GM19397 (cell line): Measurements from ENCODE around the gene TMEM222.
A peak's percentile ranks its signal among the peaks of the same experiment; 100 is the strongest.
"Not testable (repeated sequence)": the region's sequence is repeated elsewhere in the genome, so short reads cannot be mapped to it uniquely, and the experiment has no call there.

Source experiments
- ATAC-seq: cut with Tn5 transposase; IDR thresholded peaks from one replicate; pipeline ENCODE4 v1.9.1; 2021; ENCODE audit warnings: mild to moderate bottlenecking, moderate library complexity; ENCODE audit not compliant: unreplicated experiment

Gene TMEM222, protein sequence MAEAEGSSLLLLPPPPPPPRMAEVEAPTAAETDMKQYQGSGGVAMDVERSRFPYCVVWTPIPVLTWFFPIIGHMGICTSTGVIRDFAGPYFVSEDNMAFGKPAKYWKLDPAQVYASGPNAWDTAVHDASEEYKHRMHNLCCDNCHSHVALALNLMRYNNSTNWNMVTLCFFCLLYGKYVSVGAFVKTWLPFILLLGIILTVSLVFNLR

DNA sequence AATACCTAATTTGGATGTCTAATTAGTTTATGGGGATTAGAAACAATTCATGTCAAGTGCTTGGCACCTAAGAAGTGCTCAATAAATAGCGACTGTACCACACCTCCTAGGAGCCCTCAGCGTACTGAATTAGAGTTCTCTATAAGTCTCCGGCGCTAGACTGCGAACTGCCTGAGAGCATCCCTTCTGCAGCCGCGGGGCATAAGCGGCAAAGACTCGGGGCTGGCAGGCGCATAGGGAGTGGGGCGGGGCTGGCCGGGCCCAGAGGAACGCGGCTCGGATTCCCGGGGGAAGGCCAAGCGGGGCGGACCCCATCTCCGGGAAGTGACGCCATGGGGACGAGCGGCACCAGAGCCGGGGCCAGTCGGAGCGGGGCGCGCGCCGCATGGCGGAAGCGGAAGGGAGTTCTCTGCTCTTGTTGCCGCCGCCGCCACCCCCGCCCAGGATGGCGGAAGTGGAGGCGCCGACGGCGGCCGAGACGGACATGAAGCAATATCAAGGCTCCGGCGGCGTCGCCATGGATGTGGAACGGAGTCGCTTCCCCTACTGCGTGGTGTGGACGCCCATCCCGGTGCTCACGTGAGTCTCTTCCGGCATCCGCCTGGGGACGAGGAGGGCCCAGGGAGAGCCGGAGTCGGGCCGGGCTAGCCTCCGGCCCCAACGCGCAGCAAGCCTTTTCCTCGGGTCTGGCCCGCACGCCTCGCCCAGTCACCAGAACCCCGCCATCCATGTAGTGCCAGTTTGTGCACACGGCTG, at the start of gene TMEM222:
Gene TMEM222 (plus strand): TSS at position 351 of the 756 bp plus-strand sequence. CDS start 35 bp downstream, at position 386.
- peak; percentile 92 for ATAC-seq

DNA sequence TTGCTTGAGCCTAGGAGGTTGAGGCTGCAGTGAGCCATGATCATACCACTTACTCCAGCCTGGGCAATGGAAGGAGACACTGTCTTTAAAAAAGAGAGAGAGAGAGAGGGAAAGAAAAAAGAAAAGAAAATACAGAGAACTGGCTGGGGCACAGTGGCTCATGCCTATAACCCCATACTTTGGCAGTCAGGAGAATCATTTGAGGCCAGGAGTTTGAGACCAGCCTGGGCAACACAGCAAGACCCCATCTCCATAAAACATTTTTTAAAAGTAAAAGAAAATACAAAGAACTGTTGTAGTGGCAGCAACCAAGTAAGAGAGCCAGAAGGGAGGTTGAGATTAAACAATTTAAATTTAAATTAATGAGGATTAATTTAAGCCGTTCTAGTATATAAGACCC, 47.8 kb upstream of the TMEM222 start:
- no peak for ATAC-seq

DNA sequence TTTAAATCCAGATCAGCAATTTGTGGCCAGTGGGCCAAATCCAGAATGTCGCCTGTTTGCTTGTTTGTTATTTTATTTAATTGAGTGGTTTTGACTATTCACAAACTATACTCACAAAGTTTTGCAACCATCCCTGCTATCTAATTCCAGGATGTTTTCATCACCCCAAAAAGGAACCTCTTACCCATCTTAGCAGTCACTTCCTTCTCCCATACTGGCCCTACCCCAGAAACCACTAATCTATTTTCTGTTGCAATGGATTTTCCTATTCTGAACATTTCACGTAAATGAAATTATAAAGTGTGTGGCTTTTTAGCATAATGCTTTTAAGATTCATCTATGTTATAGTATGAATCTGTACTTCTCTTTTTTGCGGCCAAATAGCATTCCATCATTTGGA, 46.3 kb upstream of the TMEM222 start:
- no peak for ATAC-seq

DNA sequence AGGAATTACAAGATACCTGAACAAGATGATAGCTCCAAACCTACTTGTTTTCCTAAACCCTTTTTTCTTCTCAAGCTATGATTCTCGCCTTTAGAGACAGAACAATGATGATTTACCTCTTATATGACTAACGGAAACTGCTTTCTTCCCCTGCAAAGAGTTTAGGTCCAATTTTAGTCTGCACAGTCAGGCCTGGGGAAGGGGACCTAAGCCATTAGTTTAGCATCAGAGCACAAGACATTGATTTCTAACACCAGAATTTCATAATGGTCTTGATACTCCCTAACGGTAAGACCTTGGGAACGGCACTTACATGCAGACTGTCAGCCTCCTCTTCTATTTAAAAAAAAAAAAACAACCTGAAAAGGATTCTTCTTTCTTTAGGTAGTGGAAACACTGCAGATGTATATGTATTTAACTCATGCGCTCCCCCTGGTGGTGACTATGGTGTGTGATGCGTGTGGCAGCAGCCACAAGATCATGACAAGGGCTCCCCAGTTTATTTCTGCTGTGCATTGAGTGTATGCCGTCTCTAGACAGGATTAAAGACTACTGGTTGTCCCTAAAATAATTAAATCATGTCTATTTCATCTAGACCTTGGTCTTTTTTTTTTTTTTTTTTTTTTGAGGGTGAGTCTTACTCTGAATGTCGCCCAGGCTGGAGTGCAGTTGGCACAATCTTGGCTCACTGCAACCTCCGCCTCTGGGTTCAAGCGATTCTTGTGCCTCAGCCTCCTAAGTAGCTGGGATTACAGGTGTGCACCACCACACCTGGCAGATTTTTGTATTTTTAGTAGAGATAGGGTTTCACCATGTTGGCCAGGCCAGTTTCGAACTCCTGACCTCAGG, 37.3 kb upstream of the TMEM222 start:
- no peak for ATAC-seq

DNA sequence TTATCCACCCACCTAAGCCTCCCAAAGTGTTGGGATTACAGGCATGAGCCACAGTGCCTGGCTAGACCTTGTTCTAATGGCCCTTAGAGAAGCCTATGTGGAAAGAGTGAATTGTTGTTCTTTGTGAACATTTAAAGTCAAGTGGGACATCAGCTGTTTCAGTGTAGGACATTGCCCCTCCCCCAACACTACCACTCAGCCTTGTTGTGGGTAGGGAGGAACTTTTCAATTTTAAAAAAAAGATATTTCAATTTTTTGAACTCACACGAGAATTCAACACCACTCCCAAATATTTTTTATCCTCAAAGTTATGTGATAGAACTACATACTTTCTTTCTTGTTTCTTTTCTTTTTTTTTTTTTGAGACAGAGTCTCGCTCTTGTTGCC, 36.7 kb upstream of the TMEM222 start:
- no peak for ATAC-seq

DNA sequence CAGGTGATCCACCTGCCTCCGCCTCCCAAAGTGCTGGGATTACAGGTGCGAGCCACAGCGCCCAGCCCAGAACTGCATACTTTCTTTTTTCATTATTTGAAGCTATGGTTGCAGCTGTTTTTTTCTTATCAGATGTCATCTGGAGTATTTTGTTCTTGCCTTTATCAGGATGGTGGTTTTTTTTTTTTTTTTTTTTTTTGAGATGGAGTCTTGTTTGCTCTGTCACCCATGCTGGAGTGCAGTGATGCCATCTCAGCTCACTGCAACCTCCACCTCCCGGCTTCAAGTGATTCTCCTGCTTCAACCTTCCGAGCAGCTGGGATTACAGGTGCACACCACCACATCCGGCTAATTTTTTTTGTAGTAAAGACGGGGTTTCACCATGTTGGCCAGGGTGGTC, 36.1 kb upstream of the TMEM222 start:
- ATAC-seq = not testable (repeated sequence)

DNA sequence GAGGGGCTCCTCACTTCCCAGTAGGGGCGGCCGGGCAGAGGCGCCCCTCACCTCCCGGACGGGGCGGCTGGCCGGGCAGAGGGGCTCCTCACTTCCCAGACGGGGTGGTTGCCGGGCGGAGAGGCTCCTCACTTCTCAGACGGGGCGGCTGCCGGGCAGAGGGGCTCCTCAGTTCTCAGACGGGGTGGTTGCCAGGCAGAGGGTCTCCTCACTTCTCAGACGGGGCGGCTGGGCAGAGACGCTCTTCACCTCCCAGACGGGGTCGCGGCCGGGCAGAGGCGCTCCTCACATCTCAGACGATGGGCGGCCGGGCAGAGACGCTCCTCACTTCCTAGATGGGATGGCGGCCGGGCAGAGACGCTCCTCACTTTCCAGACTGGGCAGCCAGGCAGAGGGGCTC, 32.8 kb upstream of the TMEM222 start:
- not testable (repeated sequence) for ATAC-seq

DNA sequence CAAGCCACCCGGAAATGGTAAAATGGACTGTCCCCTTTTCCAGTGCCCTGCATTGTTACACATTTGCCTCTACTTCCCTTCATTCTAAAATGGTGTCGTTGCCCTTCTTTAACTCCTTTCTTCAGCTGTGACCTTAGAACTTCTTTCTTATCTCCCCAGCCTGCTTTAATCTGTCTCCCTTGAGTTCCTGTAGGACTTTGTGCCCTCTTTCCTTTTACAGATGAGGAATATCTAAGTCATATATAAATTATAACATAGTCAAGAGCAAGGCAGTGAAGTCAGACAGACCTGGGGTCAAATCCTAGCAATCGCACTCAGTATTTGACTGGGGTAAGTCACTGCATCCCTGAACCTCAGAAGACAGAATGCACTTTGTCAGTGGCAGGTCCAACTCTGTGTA, 31.4 kb upstream of the TMEM222 start:
- ATAC-seq = no peak

DNA sequence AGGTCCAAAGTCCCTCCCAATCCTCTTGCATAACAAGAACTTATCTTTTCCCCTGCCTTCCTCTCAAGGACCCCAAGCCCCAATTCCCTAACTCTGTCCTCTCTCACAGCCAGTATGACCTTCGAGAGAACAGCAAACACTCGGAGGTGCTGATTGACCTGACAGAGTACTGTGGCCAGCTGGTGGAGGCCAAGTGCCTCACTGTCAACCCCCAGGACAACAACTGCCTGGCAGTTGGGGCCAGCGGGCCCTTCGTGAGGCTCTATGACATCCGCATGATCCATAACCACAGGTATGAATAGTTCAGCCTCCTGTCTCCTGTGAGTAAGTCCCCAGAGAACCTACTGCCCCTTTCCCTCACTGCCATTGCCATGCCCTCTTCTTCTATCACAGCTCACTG, 29.9 kb upstream of the TMEM222 start:
- ATAC-seq = no peak

DNA sequence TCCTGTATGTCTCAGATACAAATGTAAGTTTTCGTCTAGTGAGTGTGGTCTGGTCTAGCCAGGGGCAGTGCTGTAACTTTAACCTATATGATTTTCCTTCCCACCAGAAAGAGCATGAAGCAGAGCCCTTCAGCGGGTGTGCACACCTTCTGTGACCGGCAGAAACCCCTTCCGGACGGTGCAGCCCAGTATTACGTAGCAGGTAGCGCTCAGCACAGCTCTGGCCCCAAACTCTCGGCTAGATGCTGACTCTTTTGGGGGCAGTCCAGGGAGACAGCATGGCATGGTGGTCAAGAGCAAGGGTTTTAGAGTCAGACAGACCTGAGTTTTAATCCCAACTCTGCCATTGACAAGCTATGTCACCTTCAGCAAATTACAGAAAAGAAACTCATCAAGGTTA, 28.0 kb upstream of the TMEM222 start:
- no peak for ATAC-seq

DNA sequence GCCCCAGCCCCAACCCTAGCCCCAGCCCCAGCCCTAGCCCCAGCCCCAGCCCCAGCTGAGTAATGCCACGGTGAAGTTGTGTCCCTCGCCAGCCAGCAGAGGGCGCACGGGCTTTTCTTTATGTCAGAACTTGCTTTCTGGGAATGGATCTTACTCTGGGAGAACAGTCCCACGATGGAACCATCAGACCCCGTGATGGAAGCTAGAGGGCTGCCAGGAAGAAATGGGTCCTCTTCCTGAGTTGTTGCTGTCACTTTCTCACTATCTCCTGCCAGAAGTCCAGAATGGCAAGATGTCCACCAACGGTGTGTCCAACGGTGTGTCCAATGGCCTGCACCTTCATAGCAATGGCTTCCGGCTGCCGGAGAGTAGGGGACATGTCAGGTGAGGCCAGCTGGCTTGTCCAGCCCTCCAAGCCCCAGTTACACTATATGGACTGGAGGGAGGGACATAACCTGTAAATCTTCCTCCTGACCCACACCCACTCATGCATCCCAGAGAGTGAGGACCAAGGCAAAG, 25.1 kb upstream of the TMEM222 start:
- ATAC-seq = no peak

DNA sequence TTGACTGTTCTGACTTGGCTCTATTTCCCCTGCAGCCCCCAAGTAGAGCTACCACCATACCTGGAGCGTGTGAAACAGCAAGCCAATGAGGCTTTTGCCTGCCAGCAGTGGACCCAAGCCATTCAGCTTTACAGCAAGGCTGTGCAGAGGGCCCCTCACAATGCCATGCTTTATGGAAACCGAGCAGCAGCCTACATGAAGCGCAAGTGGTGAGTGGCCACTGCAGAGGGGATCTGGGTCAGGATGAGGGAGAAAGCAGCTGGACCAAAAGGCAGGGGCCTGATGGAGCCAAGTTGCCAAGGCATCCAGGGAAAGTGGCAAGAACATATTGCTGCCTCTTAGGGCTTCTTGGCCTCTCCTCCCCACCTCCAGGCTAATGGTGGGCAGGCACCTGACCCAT, 24.1 kb upstream of the TMEM222 start:
- ATAC-seq = no peak

DNA sequence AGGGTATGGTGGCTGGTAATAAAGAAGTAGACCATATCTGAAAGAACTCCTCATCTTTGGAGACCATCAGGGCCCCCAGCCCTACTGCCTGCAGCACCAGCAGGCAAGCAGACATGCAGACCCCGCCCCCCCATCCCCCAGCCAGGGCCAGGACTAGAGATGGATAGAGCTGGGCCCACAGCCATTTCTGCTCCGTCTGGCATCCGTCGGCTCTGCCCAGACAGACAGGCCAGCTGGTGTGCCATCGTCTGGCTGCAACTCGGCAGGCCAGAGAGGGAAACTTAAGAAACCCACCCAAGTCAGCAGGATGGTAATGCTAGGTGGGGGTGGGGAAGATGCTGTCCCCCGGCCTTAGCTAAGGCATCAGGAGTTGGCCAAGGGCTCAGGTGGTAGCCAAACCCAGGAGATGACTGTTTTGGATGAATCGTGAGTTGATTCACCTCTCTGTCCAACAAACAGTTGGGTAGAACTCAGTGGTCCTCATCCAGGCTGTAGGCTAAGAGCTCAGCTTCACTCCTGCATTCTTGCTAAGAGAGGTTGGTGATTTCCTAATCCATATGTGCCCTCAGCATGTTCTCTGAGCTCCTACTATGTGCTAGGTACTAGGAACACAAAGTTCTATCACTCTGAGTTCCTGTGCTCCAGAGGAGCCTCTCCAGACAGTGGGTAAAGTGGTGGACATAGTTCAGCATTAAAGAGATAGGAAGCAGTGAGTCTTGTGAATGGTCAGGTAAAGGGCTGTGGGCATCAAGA, 23.2 kb upstream of the TMEM222 start:
- no peak for ATAC-seq

DNA sequence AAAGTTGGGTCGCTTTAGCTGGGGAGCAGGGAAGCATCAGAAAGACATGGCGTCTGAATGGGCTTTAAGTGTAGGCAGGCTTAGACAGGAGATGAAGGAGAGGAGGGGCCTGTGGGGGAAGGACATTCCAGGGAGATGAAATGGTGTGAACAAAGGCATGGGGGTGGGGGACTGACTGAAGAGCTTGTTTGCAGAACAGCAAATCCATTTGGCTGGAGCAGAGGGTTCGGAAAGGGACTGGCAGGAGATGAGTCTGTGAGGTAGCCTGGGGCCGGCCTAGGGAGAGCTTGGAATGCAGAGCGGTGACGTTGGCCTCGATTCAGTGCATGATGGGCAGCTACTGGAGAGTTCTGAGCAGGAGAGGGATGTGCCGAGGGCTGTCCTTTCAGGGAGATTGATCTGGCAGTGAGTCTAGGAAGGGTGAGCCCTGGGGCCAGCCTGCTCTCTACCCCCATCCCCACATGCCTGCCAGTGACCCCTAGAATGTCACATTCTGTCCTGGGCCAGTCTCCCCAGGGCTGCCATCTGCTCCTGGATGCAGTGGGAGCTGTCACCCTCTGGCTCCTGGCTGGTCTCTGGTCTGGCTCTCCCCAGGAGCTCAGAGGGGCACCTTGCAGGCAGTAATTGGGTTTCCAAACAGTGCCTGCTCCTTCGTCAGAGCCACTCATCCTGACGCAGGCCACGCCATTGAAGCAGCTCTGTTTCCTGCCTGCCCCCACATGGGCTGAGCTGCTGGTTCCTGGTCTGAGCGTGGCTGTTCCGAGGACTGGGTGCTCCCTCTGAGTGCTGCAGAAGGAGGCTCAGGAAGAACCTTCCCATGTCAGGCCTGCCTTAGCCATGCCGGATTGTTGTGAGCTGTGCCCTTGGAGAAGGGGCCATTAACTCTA, 22.3 kb upstream of the TMEM222 start:
- no peak for ATAC-seq

DNA sequence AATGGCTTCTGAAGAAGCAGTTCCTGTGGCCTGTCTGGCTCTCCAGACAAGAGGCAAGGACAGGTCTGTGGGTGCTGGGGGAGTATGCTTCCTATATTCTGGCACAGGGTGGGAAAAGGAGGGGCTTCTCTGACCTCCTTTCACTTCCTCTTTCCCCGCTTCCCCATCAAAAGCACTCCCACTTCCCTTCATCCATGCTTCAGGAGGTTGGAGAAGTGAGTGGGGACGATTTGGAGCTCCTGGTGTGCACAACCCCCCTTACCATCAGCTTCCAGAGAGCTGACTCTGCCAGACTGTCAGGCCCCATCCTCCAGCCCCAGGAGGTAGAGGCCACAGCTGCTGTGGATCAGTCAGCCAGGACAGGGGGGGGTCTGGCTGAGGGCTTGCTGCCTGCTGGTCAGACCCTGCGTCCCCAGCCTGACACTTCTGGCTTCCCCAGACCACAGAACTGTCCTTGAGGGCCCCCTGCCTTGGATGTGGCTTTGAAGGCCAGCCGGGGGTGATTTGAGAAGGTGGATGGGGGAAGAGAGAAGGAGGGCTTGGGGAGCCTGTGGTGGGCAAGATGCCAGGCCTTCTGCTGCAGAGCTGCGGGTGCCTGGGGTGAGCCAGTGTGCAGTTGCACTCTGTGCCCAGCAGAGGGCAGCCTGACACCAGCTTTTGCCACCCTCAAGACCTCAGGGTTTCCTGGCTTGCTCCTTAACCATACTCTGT, 21.5 kb upstream of the TMEM222 start:
- no peak for ATAC-seq

DNA sequence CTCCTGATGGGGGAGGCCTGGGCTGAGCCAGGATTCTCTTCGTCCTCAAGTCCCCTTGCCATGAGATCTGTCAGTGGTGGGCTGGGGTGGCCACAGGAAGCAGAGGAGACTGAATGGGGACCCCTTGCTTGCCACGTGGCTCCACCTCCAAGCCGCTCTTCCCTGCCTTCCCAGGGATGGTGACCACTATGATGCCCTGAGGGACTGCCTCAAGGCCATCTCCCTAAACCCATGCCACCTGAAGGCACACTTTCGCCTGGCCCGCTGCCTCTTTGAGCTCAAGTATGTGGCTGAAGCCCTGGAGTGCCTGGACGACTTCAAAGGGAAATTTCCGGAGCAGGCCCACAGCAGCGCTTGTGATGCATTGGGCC, 20.9 kb upstream of the TMEM222 start:
- ATAC-seq = no peak

DNA sequence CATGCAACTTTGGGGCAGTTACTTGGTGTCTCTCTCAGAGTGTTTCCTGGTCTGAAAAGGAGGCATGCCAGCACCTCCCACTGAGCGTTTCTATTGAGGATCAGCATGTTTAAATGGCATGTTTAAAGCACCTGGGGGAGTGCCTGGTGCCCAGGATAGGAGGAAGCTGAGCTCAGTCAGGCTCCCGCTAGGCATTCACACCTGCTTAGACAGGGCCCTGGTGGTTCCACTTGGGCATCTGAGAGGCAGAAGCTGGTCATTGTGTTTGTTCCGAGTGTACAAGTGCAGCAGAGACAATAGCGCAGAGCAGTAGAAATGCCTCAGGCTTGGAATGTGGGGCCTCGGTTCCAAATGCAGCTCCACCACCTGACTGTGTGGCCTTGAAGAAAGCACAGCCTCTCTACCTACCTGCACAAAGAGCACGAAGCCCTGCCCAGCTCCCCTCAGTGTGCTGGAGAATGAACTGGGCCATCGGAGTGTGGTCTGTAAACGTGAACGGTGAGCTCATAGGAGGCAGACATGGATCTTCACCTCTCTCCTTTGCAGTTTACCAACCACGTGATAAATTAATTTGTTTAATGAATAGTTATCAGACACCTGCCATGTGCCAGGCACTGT, 20.3 kb upstream of the TMEM222 start:
- no peak for ATAC-seq

DNA sequence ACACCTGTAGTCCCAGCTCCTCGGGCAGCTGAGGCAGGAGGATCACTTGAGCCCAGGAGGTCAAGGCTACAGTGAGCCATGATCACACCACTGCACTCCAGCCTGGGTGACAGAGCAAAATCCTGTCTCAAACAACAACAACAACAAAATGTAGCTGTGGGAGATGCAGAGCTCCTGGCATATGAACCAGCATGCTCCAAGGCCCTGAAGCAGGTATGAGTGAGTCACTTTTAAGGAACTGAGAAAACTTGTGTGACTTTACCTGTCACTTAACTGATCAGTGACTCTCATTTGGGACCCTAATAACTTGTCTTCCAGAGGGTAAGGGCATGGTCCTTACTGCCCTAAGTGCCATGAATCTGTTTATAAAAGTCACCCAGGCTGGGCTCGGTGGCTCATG, 19.4 kb upstream of the TMEM222 start:
- no peak for ATAC-seq

DNA sequence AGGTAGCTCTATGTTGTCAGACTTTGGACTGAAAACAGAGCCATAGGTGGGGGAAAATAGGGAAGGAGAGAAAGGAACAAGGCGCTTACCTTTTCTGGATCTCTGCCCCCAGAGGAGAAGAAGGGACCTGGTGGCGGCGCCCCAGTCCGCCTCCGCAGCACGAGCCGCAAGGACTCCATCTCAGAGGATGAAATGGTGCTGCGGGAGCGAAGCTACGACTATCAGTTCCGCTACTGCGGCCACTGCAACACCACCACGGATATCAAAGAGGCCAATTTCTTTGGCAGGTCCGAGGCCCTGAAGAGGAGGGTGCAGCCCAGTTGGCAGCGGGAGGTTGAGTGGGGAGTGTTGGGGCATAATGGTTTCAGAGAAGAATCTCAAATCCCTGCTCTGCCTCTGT, 18.5 kb upstream of the TMEM222 start:
- no peak for ATAC-seq
